Neural cell (in vitro differentiated cells): ENCODE measurements around the gene SLC25A42. TPM values are rescaled to one million over a fixed set of nuclear protein-coding genes. Genes with fewer than 3 reads are reported as not detected.

Experiments used
- H2AFZ ChIP-seq: fragments of 200-600, 300-800 bp; sonication (generic), shearing (Covaris generic); 2 replicates; pipeline ENCODE4 v1.6.0; 2014; ENCODE audit warnings: low read depth, mild to moderate bottlenecking, antibody characterized with exemption, low read length, moderate library complexity
- H3F3A ChIP-seq: fragments of 200-600 bp; shearing (Covaris generic); 2 replicates; pipeline ENCODE4 v1.6.1; 2016; ENCODE audit warnings: mild to moderate bottlenecking, moderate library complexity, mixed read lengths, antibody characterized with exemption, low read length; ENCODE audit not compliant: insufficient read depth, poor library complexity, severe bottlenecking
- H3K27ac ChIP-seq: fragments of 200-600, 300-800 bp; sonication (generic), shearing (Covaris generic); 2 replicates; pipeline ENCODE4 v1.5.1; 2014; ENCODE audit warnings: mild to moderate bottlenecking, low read length, moderate library complexity
- H3K27me3 ChIP-seq: fragments of 300-800, 200-600 bp; sonication (generic), shearing (Covaris generic); 2 replicates; pipeline ENCODE4 v1.6.0; 2014; ENCODE audit warnings: mild to moderate bottlenecking, low read depth, low read length, moderate library complexity; ENCODE audit not compliant: insufficient read depth
- H3K36me3 ChIP-seq: fragments of 300-800, 200-600 bp; sonication (generic), shearing (Covaris generic); 2 replicates; pipeline ENCODE4 v1.5.1; 2014; ENCODE audit warnings: mild to moderate bottlenecking, antibody characterized with exemption, low read length, moderate library complexity; ENCODE audit not compliant: insufficient read depth
- H3K4me2 ChIP-seq: fragments of 300-800, 200-600 bp; sonication (generic), shearing (Covaris generic); 2 replicates; pipeline ENCODE4 v1.6.0; 2014; ENCODE audit warnings: mild to moderate bottlenecking, low read length
- H3K4me3 ChIP-seq: fragments of 300-800, 200-600 bp; sonication (generic), shearing (Covaris generic); 2 replicates; pipeline ENCODE4 v1.5.1; 2014; ENCODE audit warnings: mild to moderate bottlenecking, low read length, moderate library complexity
- H3K79me2 ChIP-seq: fragments of 200-600 bp; shearing (Covaris generic); replicated peaks from 2 replicates; pipeline ENCODE4 v1.6.0; 2014; ENCODE audit warnings: mild to moderate bottlenecking, low read length, moderate library complexity; ENCODE audit not compliant: insufficient read depth
- H3K9ac ChIP-seq: fragments of 300-800, 200-600 bp; sonication (generic), shearing (Covaris generic); 2 replicates; pipeline ENCODE4 v1.6.1; 2016; ENCODE audit warnings: mild to moderate bottlenecking, low read length, mixed read lengths
- H3K9me2 ChIP-seq: fragments of 200-600 bp; shearing (Covaris generic); 2 replicates; pipeline ENCODE4 v1.6.1; 2016; ENCODE audit warnings: mild to moderate bottlenecking, low read length, mixed read lengths; ENCODE audit not compliant: insufficient read depth
- H3K9me3 ChIP-seq: fragments of 200-600, 300-800 bp; sonication (generic), shearing (Covaris generic); 2 replicates; pipeline ENCODE4 v1.6.1; 2016; ENCODE audit warnings: mild to moderate bottlenecking, mixed run types, low read length, moderate library complexity, mixed read lengths
- H4K20me1 ChIP-seq: fragments of 200-600 bp; shearing (Covaris generic); 2 replicates; pipeline ENCODE4 v1.6.1; 2016; ENCODE audit warnings: mild to moderate bottlenecking, mixed run types; ENCODE audit not compliant: insufficient read depth
- EP300 ChIP-seq: fragments of 450-650 bp; conservative IDR thresholded peaks from 2 replicates; pipeline ENCODE4 v1.6.1; 2014; ENCODE audit warnings: antibody characterized with exemption, mild to moderate bottlenecking, moderate library complexity; ENCODE audit not compliant: poor library complexity, severe bottlenecking
- EZH2 ChIP-seq: fragments of 200-600, 300-800 bp; shearing (Covaris generic), sonication (generic); IDR thresholded peaks from 2 replicates; pipeline ENCODE4 v1.6.1; 2014; ENCODE audit warnings: antibody characterized with exemption, low read length, borderline replicate concordance, mild to moderate bottlenecking; ENCODE audit not compliant: insufficient read depth, poor library complexity, severe bottlenecking
- POLR2AphosphoS5 ChIP-seq: IDR thresholded peaks from 2 replicates; pipeline ENCODE4 v1.6.1; 2012
- RAD21 ChIP-seq: fragments of 450-650 bp; conservative IDR thresholded peaks from 2 replicates; pipeline ENCODE4 v1.6.1; 2014; ENCODE audit warnings: antibody characterized with exemption, mild to moderate bottlenecking, moderate library complexity
- SMC3 ChIP-seq: fragments of 450-650 bp; conservative IDR thresholded peaks from 2 replicates; pipeline ENCODE4 v1.6.1; 2014; ENCODE audit warnings: antibody characterized with exemption, mild to moderate bottlenecking, moderate library complexity; ENCODE audit not compliant: poor library complexity
- TAF1 ChIP-seq: IDR thresholded peaks from 2 replicates; pipeline ENCODE4 v1.6.1; 2012; ENCODE audit warnings: low read depth
- polyA plus RNA-seq: library from polyadenylated mRNA; depleted of rRNA; stranded (reverse); fragments of >200 nt; gene quantifications from 2 replicates; pipeline ENCODE4 v1.2.3, GENCODE V29; 2014
- TF ChIP-seq, protein P1 (sequence below): IDR thresholded peaks from 2 replicates; pipeline ENCODE4 v1.6.1; 2012; ENCODE audit warnings: borderline replicate concordance

SLC25A42 gene
- polyA plus RNA-seq, 1 donor from 2014 or later: 22.7 TPM

DNA sequence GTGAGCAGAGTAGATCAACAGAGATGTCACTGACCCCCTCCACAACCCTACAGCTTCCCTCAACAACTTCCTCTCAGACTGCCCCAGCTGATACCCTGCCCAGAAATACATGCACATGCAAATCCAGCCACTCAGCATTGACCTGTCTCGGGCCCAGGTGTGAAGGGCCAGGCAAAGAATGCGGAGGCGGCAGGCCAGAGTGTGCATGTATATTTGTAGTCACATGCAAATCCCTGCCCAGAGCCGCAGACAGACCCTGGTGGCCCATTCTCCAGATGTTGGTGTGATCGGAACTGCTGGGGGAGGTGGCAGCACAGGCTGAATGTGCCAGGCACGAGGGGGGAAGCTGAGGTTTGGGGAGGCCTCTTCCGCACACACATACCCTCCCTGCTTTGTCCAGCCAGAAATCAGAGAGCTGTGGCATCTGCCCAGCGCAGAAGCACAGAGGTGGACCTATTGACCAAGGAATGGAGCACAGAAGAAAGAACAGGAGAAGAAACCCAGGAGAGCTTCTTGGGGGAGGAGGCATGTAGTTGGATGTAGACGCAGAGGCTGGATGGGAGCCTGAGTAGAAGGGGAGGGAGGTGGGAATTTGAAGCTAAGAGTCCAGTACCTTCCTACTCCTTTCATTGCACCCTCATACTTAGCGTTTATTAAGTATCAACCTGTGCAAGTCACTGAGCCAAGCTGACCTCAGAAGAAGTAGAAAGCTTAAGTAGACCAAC, 91.9 kb downstream of the SLC25A42 start:
- Histone ChIP-seq H2AFZ (no peak overlapping the region), H3K9ac (no peak overlapping the region), H3K79me2 (no peaks in the 10 kb centered on the region), H4K20me1 (no peaks in the 10 kb centered on the region), H3K9me2 (no peaks in the 10 kb centered on the region), H3F3A (no peaks in the 10 kb centered on the region), H3K27ac (no peak overlapping the region), H3K36me3 (no peaks in the 10 kb centered on the region), H3K27me3 (no peaks in the 10 kb centered on the region), H3K4me3 (no peak overlapping the region), H3K4me2 (no peak overlapping the region), H3K9me3 (no peaks in the 10 kb centered on the region)
- TF ChIP-seq TAF1 (no peak), SMC3 (no peak), EZH2 (no peak), EP300 (no peak), POLR2AphosphoS5 (no peak)
- TF ChIP-seq, protein P1, sequence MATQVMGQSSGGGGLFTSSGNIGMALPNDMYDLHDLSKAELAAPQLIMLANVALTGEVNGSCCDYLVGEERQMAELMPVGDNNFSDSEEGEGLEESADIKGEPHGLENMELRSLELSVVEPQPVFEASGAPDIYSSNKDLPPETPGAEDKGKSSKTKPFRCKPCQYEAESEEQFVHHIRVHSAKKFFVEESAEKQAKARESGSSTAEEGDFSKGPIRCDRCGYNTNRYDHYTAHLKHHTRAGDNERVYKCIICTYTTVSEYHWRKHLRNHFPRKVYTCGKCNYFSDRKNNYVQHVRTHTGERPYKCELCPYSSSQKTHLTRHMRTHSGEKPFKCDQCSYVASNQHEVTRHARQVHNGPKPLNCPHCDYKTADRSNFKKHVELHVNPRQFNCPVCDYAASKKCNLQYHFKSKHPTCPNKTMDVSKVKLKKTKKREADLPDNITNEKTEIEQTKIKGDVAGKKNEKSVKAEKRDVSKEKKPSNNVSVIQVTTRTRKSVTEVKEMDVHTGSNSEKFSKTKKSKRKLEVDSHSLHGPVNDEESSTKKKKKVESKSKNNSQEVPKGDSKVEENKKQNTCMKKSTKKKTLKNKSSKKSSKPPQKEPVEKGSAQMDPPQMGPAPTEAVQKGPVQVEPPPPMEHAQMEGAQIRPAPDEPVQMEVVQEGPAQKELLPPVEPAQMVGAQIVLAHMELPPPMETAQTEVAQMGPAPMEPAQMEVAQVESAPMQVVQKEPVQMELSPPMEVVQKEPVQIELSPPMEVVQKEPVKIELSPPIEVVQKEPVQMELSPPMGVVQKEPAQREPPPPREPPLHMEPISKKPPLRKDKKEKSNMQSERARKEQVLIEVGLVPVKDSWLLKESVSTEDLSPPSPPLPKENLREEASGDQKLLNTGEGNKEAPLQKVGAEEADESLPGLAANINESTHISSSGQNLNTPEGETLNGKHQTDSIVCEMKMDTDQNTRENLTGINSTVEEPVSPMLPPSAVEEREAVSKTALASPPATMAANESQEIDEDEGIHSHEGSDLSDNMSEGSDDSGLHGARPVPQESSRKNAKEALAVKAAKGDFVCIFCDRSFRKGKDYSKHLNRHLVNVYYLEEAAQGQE: no peak

DNA sequence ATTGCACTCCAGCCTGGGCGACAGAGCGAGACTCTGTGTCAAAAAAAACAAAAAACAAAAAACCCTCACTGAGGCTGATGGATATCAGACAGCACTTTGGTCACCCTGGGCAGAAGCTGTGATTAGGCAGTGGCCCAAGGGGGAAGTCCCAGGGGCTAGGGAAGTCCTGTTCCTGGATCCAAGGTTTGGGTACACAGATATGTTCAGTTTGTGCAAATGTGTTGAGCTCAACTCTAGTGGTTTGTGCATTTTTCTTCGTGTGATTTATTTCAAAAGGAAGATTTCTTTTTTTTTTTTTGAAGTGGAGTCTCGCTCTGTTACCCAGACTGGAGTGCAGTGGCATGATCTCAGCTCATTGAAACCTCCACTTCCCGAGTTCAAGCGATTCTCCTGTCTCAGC, 94.0 kb downstream of the SLC25A42 start:
- no peaks in the 10 kb centered on the region for H3K27me3 ChIP-seq
- H3K36me3 ChIP-seq: no peaks in the 10 kb centered on the region
- H4K20me1 ChIP-seq: no peaks in the 10 kb centered on the region
- no peaks in the 10 kb centered on the region for H3K79me2 ChIP-seq
- no peak overlapping the region for H3K27ac ChIP-seq
- no peak for TF ChIP-seq EZH2
- no peak for TF ChIP-seq RAD21
- TF ChIP-seq, protein P1: no peak
- H3K4me3 ChIP-seq: no peak overlapping the region
- no peak overlapping the region for H3K4me2 ChIP-seq
- H3F3A ChIP-seq: no peaks in the 10 kb centered on the region
- H2AFZ ChIP-seq: no peak overlapping the region
- H3K9ac ChIP-seq: no peak overlapping the region
- no peaks in the 10 kb centered on the region for H3K9me2 ChIP-seq
- H3K9me3 ChIP-seq: no peaks in the 10 kb centered on the region
